HepG2 (cell line): ENCODE results near the gene KCTD14. TPM values are rescaled to one million over a fixed set of nuclear protein-coding genes. Genes with fewer than 3 reads are reported as not detected.

Experiments
- ATAC-seq: fragments of 200-7000 bp; cut with Tn5 transposase; 3 replicates; pipeline ENCODE4 v1.9.1; 2020; ENCODE audit warnings: mild to moderate bottlenecking, moderate library complexity
- BruUV-seq: library from RNA; stranded (reverse); fragments of 400-500 nt; replicated peaks from 2 replicates; lab custom pipeline; 2021; lab: Mats Ljungman, UMichigan
- CTCF ChIA-PET: fragments of 300-600 bp; formaldehyde crosslinking; extraction: SDS; loops from one replicate; lab custom pipeline; 2021; ENCODE audit warnings: low total read pairs, inconsistent platforms, low intra/inter-chr PET ratio; lab: Yijun Ruan, JAX
- POLR2A ChIA-PET: fragments of 350-600 bp; sonication (Branson Sonifier 250); formaldehyde crosslinking; loops from one replicate; lab custom pipeline; 2020; ENCODE audit warnings: antibody characterized with exemption, inconsistent platforms; lab: Yijun Ruan, JAX
- DNase-seq: peaks from one replicate; pipeline ENCODE4 v3.0.0-alpha.2; 2015; ENCODE audit warnings: low spot score
- FAIRE-seq: peaks from 3 replicates; lab custom pipeline; 2011; peaks lifted over from hg19 to GRCh38; lab: Jason Lieb, UNC
- H2AFZ ChIP-seq: one replicate; pipeline ENCODE4 v1.6.1; 2011; ENCODE audit warnings: low read length, inconsistent platforms
- H3K27ac ChIP-seq: fragments of 300-600 bp; 3 replicates; pipeline ENCODE4 v1.8.0; 2011; ENCODE audit warnings: mixed run types, mild to moderate bottlenecking, mixed read lengths, low read length, inconsistent platforms; ENCODE audit not compliant: insufficient read depth; ENCODE audit errors: extremely low read length
- H3K27me3 ChIP-seq, 2 experiments: fragments of 200-600 bp in 1 of 2; 2 replicates in 1 of 2; 3 replicates in 1 of 2; pipeline versions ENCODE4 v1.6.0 to v1.8.0; 2011; ENCODE audit warnings: low read length in 2 of 2, mild to moderate bottlenecking in 2 of 2, moderate library complexity in 2 of 2, inconsistent platforms in 1 of 2; ENCODE audit not compliant: insufficient read depth in 2 of 2, control insufficient read depth in 1 of 2
- H3K36me3 ChIP-seq, 2 experiments: fragments of 200-600 bp in 1 of 2; replicated peaks in 1 of 2; 2 replicates in 1 of 2; 3 replicates in 1 of 2; pipeline versions ENCODE4 v1.5.1 to v1.8.0; 2011; ENCODE audit warnings: low read length in 2 of 2, inconsistent platforms in 1 of 2; ENCODE audit not compliant: insufficient read depth in 2 of 2, control insufficient read depth in 1 of 2
- H3K4me1 ChIP-seq: 2 replicates; pipeline ENCODE4 v1.5.1; 2012; ENCODE audit warnings: low read length, inconsistent platforms; ENCODE audit not compliant: insufficient read depth
- H3K4me2 ChIP-seq: 2 replicates; pipeline ENCODE4 v1.6.0; 2011; ENCODE audit warnings: low read depth, low read length, inconsistent platforms
- H3K4me3 ChIP-seq, 3 experiments: fragments of 200-600 bp in 1 of 3; sonication (generic), shearing (Covaris generic) in 1 of 3; replicated peaks in 1 of 3; 2 replicates each; pipeline ENCODE4 v1.5.1; 2011 to 2016; ENCODE audit warnings: low read length in 3 of 3, inconsistent platforms in 2 of 3, low read depth in 2 of 3, mild to moderate bottlenecking in 2 of 3, control low read depth in 1 of 3, mixed read lengths in 1 of 3; ENCODE audit not compliant: insufficient read depth in 1 of 3
- H3K79me2 ChIP-seq: one replicate; pipeline ENCODE4 v1.6.1; 2011; ENCODE audit warnings: low read length, inconsistent platforms; ENCODE audit not compliant: insufficient read depth
- H3K9ac ChIP-seq: 2 replicates; pipeline ENCODE4 v1.6.0; 2011; ENCODE audit warnings: mild to moderate bottlenecking, low read depth, low read length, inconsistent platforms; ENCODE audit not compliant: insufficient read depth
- H3K9me3 ChIP-seq: 2 replicates; pipeline ENCODE4 v1.5.1; 2012; ENCODE audit warnings: mild to moderate bottlenecking, low read length
- H4K20me1 ChIP-seq: 2 replicates; pipeline ENCODE4 v1.6.0; 2011; ENCODE audit warnings: inconsistent platforms, mild to moderate bottlenecking, low read length, moderate library complexity; ENCODE audit not compliant: insufficient read depth
- BRD4 ChIP-seq: sonication (generic); formaldehyde crosslinking; IDR thresholded peaks from 2 replicates; pipeline ENCODE4 v1.4.0; 2020; ENCODE audit warnings: missing genetic modification reagents
- CCAR2 ChIP-seq: fragments of 200-400 bp; formaldehyde crosslinking; optimal IDR thresholded peaks from 2 replicates; pipeline ENCODE3; 2018; ENCODE audit warnings: low read depth, mild to moderate bottlenecking, low read length, moderate library complexity
- DMAP1 ChIP-seq: IDR thresholded peaks from 2 replicates; pipeline ENCODE4 v1.6.1; 2016
- GABPA ChIP-seq, 2 experiments: IDR thresholded peaks; 2 replicates each; pipeline ENCODE4 v1.6.1; 2011 to 2016; ENCODE audit warnings: low read depth in 2 of 2, low read length in 1 of 2, missing biosample characterization in 1 of 2, missing genetic modification characterization in 1 of 2
- JARID2 ChIP-seq: sonication (generic); formaldehyde crosslinking; IDR thresholded peaks from 2 replicates; pipeline ENCODE4 v1.8.1; 2023; ENCODE audit warnings: missing genetic modification reagents, inconsistent platforms; ENCODE audit not compliant: insufficient replicate concordance
- KAT2B ChIP-seq: fragments of 150-350 bp; IDR thresholded peaks from 2 replicates; pipeline ENCODE4 v1.6.1; 2014; ENCODE audit warnings: low read depth, low read length, borderline replicate concordance
- SALL1 ChIP-seq: sonication (generic); formaldehyde crosslinking; IDR thresholded peaks from 2 replicates; pipeline ENCODE4 v1.8.0; 2022; ENCODE audit warnings: mild to moderate bottlenecking, missing genetic modification reagents
- SIN3A ChIP-seq: IDR thresholded peaks from 2 replicates; pipeline ENCODE4 v1.6.1; 2011; ENCODE audit warnings: low read depth, mild to moderate bottlenecking, control low read depth, low read length, borderline replicate concordance
- SRSF4 ChIP-seq: fragments of 200-400 bp; formaldehyde crosslinking; IDR thresholded peaks from one replicate; pipeline ENCODE4 v1.6.1; 2018; ENCODE audit warnings: mild to moderate bottlenecking, low read depth, low read length, moderate library complexity; ENCODE audit not compliant: poor library complexity, severe bottlenecking
- ZNF773 ChIP-seq: sonication (generic); formaldehyde crosslinking; IDR thresholded peaks from 2 replicates; pipeline ENCODE4 v1.4.0; 2020; ENCODE audit warnings: missing genetic modification reagents, borderline replicate concordance
- WGBS: methylation state at CpG from one replicate; pipeline ENCODE4 v1.1.6; 2017; ENCODE audit warnings: low lambda C conversion rate; 5-methylcytosine and 5-hydroxymethylcytosine counted together
- in situ Hi-C: cut with HindIII; loops from 2 replicates; pipeline ENCODE4 v1.10.0; 2017; ENCODE audit warnings: low pct_unique_long_range_greater_than_20kb; ENCODE audit not compliant: extremely low pct_ligation_motif_present
- intact Hi-C: fragments of 100-400 bp; cut with micrococcal nuclease; formaldehyde crosslinking; loops from one replicate; pipeline ENCODE4 v1.10.0; 2022; ENCODE audit not compliant: unreplicated experiment
- polyA plus RNA-seq, 8 experiments: library from polyadenylated mRNA; depleted of rRNA in 3 of 8; stranded (reverse) in 7 of 8; unstranded in 1 of 8; fragments of >200 nt; fragmentation: Illumina TruSeq in 4 of 8; extraction: Trizol in 4 of 8; gene quantifications; 2 replicates each; pipeline versions ENCODE4 v1.2.1 to v1.2.3, GENCODE V29; 2011 to 2016; ENCODE audit warnings: low read depth in 4 of 8, missing spikeins in 1 of 8, mixed read lengths in 1 of 8; ENCODE audit not compliant: insufficient read depth in 1 of 8
- total RNA-seq, 5 experiments: library from RNA; depleted of rRNA; stranded (reverse); fragments of >200 nt; fragmentation: Illumina TruSeq; extraction: Trizol; gene quantifications; 2 replicates each; pipeline ENCODE4 v1.2.3, GENCODE V29; 2016; ENCODE audit warnings: low read depth in 1 of 5
- TF ChIP-seq, protein P1 (sequence below): sonication (generic); formaldehyde crosslinking; IDR thresholded peaks from 2 replicates; pipeline ENCODE4 v1.9.0; 2021; ENCODE audit warnings: missing genetic modification reagents, borderline replicate concordance
- TF ChIP-seq, protein P2 (sequence below): IDR thresholded peaks from 2 replicates; pipeline ENCODE4 v1.6.1; 2016
- TF ChIP-seq, protein P3 (sequence below): sonication (generic); formaldehyde crosslinking; IDR thresholded peaks from 2 replicates; pipeline ENCODE4 v1.9.0; 2021; ENCODE audit warnings: missing genetic modification reagents, borderline replicate concordance
- TF ChIP-seq, protein P4 (sequence below): sonication (generic); formaldehyde crosslinking; IDR thresholded peaks from 2 replicates; pipeline ENCODE4 v1.5.0; 2020; ENCODE audit warnings: missing genetic modification reagents

The KCTD14 gene
- total and polyA plus RNA-seq, 2 of the 13 experiments (the other 11 are each of a cell fraction or from before 2014, with no cell fraction given) = 10.3 to 15.6 TPM

DNA sequence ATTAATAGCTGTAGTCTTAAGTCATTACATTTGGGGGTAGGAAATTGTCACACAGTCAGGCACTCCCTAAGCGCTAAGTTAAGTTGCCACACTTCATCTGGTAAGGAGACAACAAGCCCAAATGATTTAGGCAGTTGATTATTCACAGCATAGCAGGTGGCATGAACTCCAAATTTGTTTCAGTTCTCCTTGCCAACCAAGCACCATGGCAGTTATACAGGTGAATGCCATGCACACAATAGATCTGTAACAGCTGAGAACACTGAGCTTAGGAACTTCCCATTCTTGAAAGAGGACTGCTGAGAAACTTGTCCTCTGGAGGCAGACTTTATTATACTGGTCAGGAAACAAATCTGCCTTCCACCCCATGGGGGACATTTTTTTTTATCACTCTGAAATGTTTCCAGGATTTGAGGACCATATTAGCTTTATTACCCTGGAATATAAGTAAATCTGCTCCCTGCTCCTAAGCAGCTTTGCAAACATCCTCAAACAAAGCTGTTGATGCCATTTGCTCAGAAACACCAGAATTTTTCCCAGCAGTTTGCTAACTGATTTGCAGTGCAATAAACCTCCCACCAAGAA lies 23.5 kb downstream of the KCTD14 start (continued):
- TF ChIP-seq, protein P1, sequence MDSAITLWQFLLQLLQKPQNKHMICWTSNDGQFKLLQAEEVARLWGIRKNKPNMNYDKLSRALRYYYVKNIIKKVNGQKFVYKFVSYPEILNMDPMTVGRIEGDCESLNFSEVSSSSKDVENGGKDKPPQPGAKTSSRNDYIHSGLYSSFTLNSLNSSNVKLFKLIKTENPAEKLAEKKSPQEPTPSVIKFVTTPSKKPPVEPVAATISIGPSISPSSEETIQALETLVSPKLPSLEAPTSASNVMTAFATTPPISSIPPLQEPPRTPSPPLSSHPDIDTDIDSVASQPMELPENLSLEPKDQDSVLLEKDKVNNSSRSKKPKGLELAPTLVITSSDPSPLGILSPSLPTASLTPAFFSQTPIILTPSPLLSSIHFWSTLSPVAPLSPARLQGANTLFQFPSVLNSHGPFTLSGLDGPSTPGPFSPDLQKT (CRISPR knock-in tag) = no peak
- no peak for TF ChIP-seq DMAP1
- no peak for TF ChIP-seq KAT2B
- no peak for TF ChIP-seq JARID2 (CRISPR knock-in tag)
- TF ChIP-seq BRD4 (CRISPR knock-in tag) = no peak
- TF ChIP-seq, all 625 proteins: peak for 0

DNA sequence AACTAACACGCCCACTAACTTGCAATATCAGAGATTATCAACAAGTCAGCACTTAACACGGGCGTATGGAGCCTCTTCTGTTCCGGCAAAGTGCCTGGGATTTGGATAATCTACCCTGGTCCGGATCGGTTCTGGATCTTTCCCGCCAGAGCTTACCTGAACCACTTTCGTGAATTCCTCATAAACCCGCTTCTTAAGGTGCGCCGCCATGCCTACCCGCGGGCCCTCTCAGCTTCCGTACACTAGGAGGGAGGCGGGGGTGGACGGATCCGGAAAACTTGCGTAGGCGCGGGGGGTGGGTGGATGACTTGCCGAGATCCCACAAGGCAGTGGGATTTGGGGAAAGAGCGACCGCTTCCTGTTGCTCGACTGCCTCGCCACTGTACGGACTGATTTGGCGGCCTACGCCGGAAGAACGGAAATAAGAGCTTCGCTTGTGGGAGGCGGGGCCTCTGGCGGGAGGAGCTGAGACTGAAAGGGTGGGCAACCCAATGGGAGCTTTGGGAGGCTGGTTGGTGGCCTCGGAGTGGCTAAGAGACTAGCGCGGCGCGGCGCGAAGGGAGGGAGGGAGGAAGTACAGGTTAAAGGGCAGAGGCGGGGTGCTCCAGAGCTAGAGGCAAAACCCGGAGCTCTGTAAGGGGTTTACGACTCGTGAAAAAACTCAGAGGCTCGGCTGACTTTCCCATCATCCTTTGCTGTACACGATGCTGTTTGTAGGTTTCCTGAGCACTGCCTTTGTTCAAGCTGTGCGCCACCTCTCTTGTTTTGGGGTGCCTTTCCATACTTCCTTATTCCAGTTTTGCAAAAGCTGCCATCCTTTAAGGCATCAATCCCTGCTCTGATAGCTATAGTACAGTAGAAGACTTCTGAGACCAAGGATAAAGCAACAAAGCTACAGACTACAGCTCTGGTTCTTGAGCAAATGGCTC lies 28.4 kb downstream of the KCTD14 start, which contains the start of gene INTS4:
Gene INTS4 (minus strand): TSS at position 235 of the 929 bp plus-strand sequence. CDS start 25 bp downstream, at position 210.
- CTCF ChIA-PET = no interaction called here
- BruUV-seq = no TSS peak
- H2AFZ ChIP-seq = peak within 1 kb of the TSS; percentile 85
- H3K9ac ChIP-seq = peak within 1 kb of the TSS; percentile 85
- H3K36me3 ChIP-seq = peaks cover 3 to 10% of the 10 kb centered on the region in 2 experiments; a peak in 3 of 5 replicates
- no peaks in the 10 kb centered on the region for H4K20me1 ChIP-seq
- FAIRE-seq = peak; percentile 95
- no peaks in the 10 kb centered on the region for H3K9me3 ChIP-seq
- H3K4me1 ChIP-seq = peaks cover 22% of the 10 kb centered on the region
- POLR2A ChIA-PET = interaction anchor here (0.5 to 2.0 kb wide), 36 partner anchors 9 to 579 kb away, joined by 3 to 27 read pairs (median 6); partner anchors contain the start of genes ALG8, AQP11, CLNS1A and KCTD14
- 1% methylated on average over 42 of the region's 47 CpGs for WGBS
- H3K4me3 ChIP-seq = peak within 1 kb of the TSS; percentile 82 to 99 (median 83)
- DNase-seq = peak; percentile 99
- in situ Hi-C loops = no loop called here
- no peaks in the 10 kb centered on the region; a peak in 1 of 5 replicates for H3K27me3 ChIP-seq
- ATAC-seq = peak; percentile 98
- peak within 1 kb of the TSS; percentile 95 for H3K4me2 ChIP-seq
- H3K27ac ChIP-seq = peak within 1 kb of the TSS; percentile 77
- peaks cover 25% of the 10 kb centered on the region for H3K79me2 ChIP-seq
- intact Hi-C loops = loop anchor here (2.0 kb wide), 1 partner anchor 174 kb away; the partner anchor contains the start of genes AAMDC and RSF1
- TF ChIP-seq, protein P2, sequence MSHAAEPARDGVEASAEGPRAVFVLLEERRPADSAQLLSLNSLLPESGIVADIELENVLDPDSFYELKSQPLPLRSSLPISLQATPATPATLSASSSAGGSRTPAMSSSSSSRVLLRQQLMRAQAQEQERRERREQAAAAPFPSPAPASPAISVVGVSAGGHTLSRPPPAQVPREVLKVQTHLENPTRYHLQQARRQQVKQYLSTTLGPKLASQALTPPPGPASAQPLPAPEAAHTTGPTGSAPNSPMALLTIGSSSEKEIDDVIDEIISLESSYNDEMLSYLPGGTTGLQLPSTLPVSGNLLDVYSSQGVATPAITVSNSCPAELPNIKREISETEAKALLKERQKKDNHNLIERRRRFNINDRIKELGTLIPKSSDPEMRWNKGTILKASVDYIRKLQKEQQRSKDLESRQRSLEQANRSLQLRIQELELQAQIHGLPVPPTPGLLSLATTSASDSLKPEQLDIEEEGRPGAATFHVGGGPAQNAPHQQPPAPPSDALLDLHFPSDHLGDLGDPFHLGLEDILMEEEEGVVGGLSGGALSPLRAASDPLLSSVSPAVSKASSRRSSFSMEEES (CRISPR knock-in tag) = no peak; the same call in 1 of the 2 replicates
- TF ChIP-seq SRSF4 (no peak), ZNF773 (CRISPR knock-in tag) (no peak), GABPA (IDR thresholded peaks at IDR 0.05; ENCODE audit: low read depth, low read length) (peak; percentile 89), GABPA (CRISPR knock-in tag; IDR thresholded peaks at IDR 0.05; ENCODE audit: low read depth) (peak; percentile 97), CCAR2 (no peak), SALL1 (CRISPR knock-in tag) (peak; percentile 84), SIN3A (peak; percentile 91; the same call in 1 of the 2 replicates)
- TF ChIP-seq, protein P3, sequence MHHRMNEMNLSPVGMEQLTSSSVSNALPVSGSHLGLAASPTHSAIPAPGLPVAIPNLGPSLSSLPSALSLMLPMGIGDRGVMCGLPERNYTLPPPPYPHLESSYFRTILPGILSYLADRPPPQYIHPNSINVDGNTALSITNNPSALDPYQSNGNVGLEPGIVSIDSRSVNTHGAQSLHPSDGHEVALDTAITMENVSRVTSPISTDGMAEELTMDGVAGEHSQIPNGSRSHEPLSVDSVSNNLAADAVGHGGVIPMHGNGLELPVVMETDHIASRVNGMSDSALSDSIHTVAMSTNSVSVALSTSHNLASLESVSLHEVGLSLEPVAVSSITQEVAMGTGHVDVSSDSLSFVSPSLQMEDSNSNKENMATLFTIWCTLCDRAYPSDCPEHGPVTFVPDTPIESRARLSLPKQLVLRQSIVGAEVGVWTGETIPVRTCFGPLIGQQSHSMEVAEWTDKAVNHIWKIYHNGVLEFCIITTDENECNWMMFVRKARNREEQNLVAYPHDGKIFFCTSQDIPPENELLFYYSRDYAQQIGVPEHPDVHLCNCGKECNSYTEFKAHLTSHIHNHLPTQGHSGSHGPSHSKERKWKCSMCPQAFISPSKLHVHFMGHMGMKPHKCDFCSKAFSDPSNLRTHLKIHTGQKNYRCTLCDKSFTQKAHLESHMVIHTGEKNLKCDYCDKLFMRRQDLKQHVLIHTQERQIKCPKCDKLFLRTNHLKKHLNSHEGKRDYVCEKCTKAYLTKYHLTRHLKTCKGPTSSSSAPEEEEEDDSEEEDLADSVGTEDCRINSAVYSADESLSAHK (CRISPR knock-in tag) = no peak
- TF ChIP-seq, protein P4, sequence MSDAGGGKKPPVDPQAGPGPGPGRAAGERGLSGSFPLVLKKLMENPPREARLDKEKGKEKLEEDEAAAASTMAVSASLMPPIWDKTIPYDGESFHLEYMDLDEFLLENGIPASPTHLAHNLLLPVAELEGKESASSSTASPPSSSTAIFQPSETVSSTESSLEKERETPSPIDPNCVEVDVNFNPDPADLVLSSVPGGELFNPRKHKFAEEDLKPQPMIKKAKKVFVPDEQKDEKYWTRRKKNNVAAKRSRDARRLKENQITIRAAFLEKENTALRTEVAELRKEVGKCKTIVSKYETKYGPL (CRISPR knock-in tag) = no peak
